AG08395 (cell line): ENCODE results near the gene ROMO1.
"Not testable (repeated sequence)": the region's sequence is repeated elsewhere in the genome, so short reads cannot be mapped to it uniquely, and the experiment has no call there.

Source experiments
- DNase-seq: peaks from one replicate; pipeline ENCODE4 v3.0.0; 2012; ENCODE audit warnings: mixed read lengths, low spot score

ROMO1 gene

DNA sequence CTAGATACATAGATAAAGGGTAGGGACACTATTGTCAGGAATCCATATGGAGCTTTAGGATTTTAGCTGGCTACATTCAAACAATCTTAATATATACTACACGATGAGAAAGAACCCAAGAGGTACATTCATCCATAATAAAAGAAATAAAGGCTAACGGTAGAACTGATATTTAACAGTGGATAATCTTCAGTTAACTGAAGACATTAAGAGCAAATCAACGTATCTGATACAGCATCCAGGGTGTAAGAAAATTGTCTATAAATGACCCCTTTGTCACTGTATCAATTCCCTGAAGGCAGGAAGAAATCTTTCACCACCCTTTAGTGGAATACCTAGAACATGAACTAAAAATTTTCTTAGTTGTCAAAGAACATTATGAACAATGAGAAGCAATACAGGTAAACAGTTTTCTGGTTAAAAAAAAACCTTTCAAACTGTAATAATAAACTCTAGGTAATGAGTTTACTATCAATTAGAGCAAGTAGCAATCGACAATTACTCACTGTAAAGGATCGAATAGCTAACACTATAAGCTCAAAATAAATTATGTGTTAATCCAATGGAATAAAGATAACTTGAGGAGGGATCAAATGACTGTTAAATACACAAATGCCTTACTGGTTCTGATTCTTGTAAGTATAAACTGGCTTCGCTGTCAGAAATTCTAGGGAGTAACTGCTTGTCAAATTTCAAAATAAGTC is 11.8 kb downstream of the ROMO1 start:
- DNase-seq: no peak

DNA sequence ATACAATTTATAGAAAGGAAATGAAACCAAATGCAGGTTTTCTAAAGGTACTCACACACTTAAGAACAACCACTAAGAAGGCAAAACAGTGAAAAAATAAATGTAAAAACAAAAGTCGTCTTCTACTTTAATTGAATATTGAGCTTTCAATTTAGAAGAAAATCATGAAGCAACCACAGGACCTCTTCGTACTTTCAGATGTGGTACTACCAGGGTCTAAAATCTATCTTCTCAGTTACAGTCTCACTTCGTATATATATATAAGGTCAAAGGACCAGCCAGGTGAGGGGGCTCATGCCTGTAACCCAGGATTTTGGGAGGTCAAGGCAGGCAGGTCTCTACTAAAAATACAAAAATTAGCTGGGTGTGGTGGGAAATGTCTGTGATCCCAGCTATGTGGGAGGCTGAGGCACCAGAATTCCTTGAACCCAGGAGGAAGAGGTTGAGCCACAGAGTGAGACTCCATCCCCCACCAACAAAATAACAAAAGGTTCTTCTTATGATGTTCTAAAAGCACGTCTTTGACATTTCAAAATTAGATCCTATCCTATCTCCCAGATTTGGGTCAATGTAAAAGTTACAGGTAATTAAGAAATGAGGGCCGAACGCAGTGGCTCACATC is 12.5 kb downstream of the ROMO1 start:
- no peak for DNase-seq

DNA sequence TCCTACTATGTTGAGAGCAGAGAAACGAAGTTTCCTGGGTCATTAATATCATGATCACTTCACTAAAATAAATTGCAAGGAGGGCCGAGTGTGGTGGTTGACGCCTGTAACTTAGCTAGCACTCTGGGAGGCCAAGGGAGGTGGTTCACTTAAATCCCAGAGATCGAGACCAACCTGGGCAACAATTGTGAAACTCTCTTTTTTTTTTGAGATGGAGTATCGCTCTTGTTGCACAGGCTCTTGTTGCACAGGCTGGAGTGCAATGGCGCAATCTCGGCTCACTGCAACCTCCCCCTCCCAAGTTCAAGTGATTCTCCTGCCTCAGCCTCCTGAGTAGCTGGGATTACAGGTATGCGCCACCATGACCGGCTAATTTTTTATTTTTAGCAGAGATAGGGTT is 13.9 kb downstream of the ROMO1 start:
- not testable (repeated sequence) for DNase-seq

GRCh38 chr20:35714127-35714526 is 14.9 kb downstream of the ROMO1 start:
- no peak for DNase-seq

- DNase-seq: no peak
Measured at GRCh38 chr20:35715652-35716051, 16.4 kb downstream of the ROMO1 start.

DNA sequence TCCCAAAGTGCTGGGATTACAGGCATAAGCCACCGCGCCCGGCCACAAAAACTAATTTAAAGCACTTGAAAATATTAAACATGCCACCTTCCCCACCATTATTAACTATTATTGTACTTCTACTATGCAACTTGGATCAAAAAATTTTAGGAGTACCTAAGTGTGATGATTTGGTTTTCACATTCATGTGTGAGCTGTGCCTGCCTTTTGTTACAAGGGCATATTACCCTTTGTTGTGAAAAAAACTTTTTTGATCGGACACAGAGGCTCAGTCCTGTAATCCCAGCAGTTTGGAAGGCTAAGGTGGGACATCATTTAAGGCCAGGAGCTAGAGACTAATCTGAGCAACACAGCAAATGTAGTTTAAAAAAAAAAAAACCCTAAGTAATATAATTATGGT is 17.1 kb downstream of the ROMO1 start:
- no peak for DNase-seq

- not testable (repeated sequence) for DNase-seq
Measured at GRCh38 chr20:35718321-35718720, 19.1 kb downstream of the ROMO1 start.

DNA sequence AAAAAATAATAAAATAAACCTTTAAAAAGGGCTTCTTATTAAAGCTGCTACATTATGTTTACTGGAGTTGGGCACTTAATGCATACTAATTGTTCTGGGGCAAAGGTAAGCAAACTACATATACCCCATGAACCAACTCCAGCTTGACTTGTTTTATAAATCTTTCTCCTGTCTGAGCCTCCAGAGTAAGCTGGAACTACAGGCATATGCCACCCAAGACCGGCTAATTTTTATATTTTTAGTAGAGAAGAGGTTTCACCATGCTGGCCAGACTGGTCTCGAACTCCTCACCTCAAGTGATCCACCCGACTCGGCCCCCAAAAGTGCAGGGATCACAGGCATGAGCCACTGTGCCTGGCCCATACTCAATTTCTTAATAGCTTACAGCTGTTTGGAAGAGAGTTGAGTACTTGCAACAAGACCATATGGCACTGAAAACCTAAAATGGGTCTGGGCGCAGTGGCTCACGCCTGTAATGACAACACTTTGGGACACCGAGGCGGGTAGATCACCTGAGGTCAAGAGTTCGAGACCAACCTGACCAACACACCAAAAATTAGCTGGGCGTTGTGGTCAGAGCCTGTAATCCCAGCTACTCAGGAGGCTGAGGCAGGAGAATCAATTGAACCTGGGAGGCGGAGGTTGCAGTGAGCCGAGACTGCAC is 19.9 kb downstream of the ROMO1 start:
- DNase-seq: no peak

DNA sequence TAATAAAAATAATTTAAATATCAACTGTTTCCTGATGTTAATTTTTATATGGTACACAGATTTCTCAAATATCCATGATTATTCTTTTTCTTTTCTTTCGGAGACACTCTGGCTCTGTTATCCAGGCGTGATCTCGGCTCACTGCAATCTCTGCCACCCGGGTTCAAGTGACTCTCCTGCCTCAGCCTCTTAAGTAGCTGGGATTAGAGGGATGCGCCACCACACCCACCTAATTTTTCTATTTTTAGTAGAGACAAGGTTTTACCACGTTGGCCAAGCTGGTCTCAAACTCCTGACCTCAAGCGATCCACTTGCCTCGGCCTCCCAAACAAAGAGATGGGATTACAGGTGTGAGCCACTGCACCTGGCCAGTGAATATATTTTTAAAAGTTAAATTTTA is 20.5 kb downstream of the ROMO1 start:
- DNase-seq: no peak

DNA sequence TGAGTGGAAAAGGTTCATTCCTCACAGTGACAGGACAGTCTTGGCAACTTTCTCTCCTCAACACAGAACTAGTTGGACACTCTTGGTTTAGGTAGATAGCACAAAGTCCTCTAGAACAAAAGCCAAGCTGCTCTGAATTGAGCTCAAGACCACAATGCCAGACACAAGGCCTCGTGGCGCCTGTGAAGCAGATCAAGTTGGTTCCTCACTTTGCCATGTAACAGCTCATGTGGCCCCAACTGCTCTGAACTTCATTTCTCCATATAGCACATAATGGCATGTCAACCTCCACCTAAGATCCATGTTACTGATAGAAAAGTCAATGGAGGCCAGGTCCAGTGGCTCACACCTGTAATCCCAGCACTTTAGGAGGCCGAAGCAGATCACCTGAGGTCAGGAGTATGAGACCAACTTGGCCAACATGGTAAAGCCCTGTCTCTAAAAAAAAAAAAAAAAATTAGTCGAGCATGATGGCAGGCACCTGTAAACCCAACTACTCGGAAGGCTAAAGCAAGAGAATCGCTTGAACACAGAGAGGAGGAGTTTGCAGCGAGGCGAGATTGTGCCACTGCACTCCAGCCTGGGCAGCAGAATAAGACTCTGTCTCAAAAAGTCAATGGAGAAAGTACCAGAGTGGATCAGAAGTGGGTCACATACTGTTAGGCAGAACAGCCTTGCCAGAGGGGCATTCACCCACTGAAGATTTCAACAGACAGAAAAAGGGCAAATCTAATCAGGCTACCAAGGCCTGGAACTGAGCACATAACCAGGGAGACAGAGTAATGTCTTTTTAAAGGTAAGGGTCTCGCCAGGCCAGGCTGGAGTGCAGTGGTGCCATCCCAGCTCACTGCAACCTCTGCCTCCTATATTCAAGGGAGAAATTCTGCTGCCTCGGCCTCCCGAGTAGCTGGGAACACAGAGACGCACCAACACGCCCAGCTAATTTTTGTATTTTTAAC is 21.2 kb downstream of the ROMO1 start:
- no peak for DNase-seq

DNA sequence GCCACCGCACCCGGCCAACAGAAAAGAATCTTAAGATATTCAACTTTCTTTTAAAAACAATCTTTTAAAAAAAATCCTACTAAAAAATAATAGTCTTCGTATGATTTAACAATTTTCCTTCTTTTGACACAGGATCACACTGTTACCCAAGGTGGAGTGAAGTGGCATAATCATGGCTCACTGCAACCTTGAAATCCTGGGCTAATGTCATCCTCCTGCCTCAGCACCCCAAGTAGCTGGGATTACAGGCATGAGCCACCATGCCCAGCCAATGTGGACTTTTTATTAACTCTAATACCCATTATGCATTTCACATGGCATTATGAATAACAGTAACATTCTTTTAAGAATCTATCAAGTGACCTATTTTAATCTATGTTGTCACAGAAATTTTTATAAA is 22.0 kb downstream of the ROMO1 start:
- DNase-seq: no peak

DNA sequence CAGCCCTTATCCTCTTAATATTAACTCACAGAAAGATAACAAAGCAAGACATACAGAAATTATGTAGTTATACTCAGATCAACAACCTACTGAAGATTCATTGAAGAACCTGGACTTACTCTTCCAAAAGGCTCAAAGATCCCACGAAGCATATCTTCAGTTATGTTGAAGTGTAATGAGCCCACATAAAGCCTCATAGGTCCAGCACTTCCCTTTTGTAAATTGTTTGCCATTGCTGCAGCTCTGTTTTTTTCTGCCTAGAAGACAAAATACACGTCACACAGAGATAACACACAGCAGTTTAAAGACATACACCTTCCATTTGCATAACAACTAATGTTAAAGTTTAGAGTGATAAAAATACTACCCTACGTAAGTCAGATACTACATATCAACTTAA is 22.4 kb downstream of the ROMO1 start:
- no peak for DNase-seq

GRCh38 chr20:35723275-35723639 is 24.1 kb downstream of the ROMO1 start:
- not testable (repeated sequence) for DNase-seq

DNA sequence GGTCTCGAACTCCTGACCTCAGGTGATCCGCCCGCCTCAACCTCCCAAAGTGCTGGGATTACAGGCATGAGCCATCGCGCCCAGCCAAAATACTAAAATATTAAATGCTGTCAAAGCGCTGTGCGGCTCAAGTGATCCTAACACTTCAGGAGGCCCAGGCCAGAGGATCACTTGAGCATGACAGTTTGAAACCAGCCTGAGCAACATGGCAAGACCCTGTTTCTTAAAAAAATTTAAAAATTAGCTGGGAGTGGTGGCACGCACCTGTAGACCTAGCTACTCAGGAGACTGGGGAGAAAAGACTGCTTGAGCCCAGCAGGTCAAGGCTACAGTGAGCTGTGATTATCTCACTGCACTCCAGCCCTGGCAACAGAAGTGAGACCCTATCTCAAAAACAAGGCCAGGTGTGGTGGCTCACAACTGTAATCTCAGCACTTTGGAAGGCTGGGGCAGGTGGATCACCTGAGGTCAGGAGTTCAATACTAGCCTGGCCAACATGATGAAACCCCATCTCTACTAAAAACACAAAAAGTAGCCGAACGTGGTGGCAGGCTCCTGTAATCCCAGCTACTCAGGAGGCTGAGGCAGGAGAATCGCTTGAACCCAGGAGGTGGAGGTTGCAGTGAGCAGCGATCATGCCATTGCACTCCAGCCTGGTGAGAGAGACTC is 24.6 kb downstream of the ROMO1 start:
- DNase-seq: not testable (repeated sequence)

- DNase-seq: no peak
Measured at GRCh38 chr20:35724321-35725230, 25.4 kb downstream of the ROMO1 start.

GRCh38 chr20:35726842-35727711 is 27.9 kb downstream of the ROMO1 start:
- no peak for DNase-seq

- no peak for DNase-seq
Measured at GRCh38 chr20:35729283-35729807, 30.1 kb downstream of the ROMO1 start.

- DNase-seq: no peak
Measured at GRCh38 chr20:35729836-35730582, 30.8 kb downstream of the ROMO1 start.
